A673 (cell line): ENCODE results near the gene CLDN1.

ENCODE experiments used
- EZH2 ChIP-seq: fragments of 200-600 bp; sonication (generic); IDR thresholded peaks from 2 replicates; pipeline ENCODE4 v1.6.1; 2017; ENCODE audit warnings: borderline replicate concordance, low read depth, mild to moderate bottlenecking, mixed read lengths, antibody characterized with exemption, low read length; ENCODE audit not compliant: poor library complexity, severe bottlenecking
- TF ChIP-seq, protein P1 (sequence below): fragments of 300-800, 200-600 bp; sonication (generic); conservative IDR thresholded peaks from 2 replicates; pipeline ENCODE4 v1.5.1; 2017; ENCODE audit warnings: low read depth, mild to moderate bottlenecking, antibody characterized with exemption, low read length, moderate library complexity, mixed read lengths

DNA sequence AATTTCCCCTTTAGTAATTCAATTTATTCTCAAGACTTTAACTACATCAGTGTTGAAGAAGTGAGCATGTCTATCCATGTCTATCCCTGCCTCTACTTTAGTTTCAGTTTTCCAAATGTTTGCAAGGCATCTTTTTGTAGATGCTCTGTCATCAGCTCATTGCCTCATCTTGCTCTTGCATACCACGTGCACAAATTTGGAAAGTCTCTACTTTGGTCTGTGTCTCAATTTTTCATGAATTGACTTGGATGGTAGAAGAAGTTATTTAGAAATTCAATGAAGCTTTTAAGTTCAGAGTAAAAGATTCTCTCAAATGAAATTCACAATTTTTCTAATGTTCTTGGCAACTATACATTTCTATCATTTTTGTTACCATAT is 55.3 kb downstream of the CLDN1 start:
- TF ChIP-seq, protein P1, sequence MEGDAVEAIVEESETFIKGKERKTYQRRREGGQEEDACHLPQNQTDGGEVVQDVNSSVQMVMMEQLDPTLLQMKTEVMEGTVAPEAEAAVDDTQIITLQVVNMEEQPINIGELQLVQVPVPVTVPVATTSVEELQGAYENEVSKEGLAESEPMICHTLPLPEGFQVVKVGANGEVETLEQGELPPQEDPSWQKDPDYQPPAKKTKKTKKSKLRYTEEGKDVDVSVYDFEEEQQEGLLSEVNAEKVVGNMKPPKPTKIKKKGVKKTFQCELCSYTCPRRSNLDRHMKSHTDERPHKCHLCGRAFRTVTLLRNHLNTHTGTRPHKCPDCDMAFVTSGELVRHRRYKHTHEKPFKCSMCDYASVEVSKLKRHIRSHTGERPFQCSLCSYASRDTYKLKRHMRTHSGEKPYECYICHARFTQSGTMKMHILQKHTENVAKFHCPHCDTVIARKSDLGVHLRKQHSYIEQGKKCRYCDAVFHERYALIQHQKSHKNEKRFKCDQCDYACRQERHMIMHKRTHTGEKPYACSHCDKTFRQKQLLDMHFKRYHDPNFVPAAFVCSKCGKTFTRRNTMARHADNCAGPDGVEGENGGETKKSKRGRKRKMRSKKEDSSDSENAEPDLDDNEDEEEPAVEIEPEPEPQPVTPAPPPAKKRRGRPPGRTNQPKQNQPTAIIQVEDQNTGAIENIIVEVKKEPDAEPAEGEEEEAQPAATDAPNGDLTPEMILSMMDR, result no peak
- TF ChIP-seq EZH2, result no peak
